Esophagus muscularis mucosa (tissue), 4 donors: ENCODE results near the gene TGFBI. TPM values are rescaled to one million over a fixed set of nuclear protein-coding genes. Genes with fewer than 3 reads are reported as not detected.

Source experiments
- DNase-seq: peaks from one replicate; pipeline ENCODE4 v3.0.0-alpha.2; 2017; ENCODE audit errors: extremely low spot score
- H3K27ac ChIP-seq, 4 donors: fragments of 200-600 bp; sonication (generic); replicated peaks in 1 of 4; 1 replicate in 3 of 4; 2 replicates in 1 of 4; pipeline ENCODE4 v1.5.1; 2016 to 2019; ENCODE audit warnings: mild to moderate bottlenecking in 1 of 4
- H3K27me3 ChIP-seq, 4 donors: fragments of 200-600 bp; sonication (generic); one replicate each; pipeline versions ENCODE4 v1.5.1 to v1.6.0; 2016 to 2019
- H3K36me3 ChIP-seq, 4 donors: fragments of 200-600 bp; sonication (generic); one replicate each; pipeline ENCODE4 v1.5.1; 2016 to 2019
- H3K4me1 ChIP-seq, 4 donors: fragments of 200-600 bp; sonication (generic); one replicate each; pipeline ENCODE4 v1.5.1; 2016 to 2019
- H3K4me3 ChIP-seq, 4 donors: fragments of 200-600 bp; sonication (generic); 1 replicate in 2 of 4; 2 replicates in 2 of 4; pipeline ENCODE4 v1.5.1; 2016 to 2019; ENCODE audit warnings: mild to moderate bottlenecking in 4 of 4, moderate library complexity in 1 of 4
- H3K9me3 ChIP-seq, 4 donors: fragments of 200-600 bp; sonication (generic); 1 replicate in 3 of 4; 2 replicates in 1 of 4; pipeline ENCODE4 v1.5.1; 2016 to 2019
- EP300 ChIP-seq: sonication (generic); formaldehyde crosslinking; IDR thresholded peaks from one replicate; pipeline ENCODE4 v1.6.1; 2017; ENCODE audit warnings: antibody characterized with exemption
- POLR2A ChIP-seq: fragments of 450-650 bp; IDR thresholded peaks from one replicate; pipeline ENCODE4 v1.6.1; 2017; ENCODE audit warnings: antibody characterized with exemption, moderate library complexity, mild to moderate bottlenecking, low read depth
- POLR2AphosphoS5 ChIP-seq, 2 donors: sonication (generic); formaldehyde crosslinking; IDR thresholded peaks; one replicate each; pipeline ENCODE4 v1.6.1; 2017; ENCODE audit warnings: antibody characterized with exemption in 2 of 2
- WGBS: methylation state at CpG from one replicate; pipeline ENCODE4 v1.1.5; 2018; 5-methylcytosine and 5-hydroxymethylcytosine counted together
- intact Hi-C: fragments of 100-400 bp; cut with DNase I; formaldehyde crosslinking; loops from one replicate; pipeline ENCODE4 v1.15.1; 2023
- total RNA-seq, 4 donors: library from RNA; depleted of rRNA; stranded (reverse); fragments of >200 nt; gene quantifications; one replicate each; pipeline versions ENCODE4 v1.1.0 to v1.2.1, GENCODE V29; 2016
- TF ChIP-seq, protein P1 (sequence below), 3 experiments: fragments of 200-600 bp in 2 of 3; fragments of 450-650 bp in 1 of 3; sonication (generic) in 2 of 3; IDR thresholded peaks; one replicate each; pipeline ENCODE4 v1.5.1; 2017 to 2019; ENCODE audit warnings: antibody characterized with exemption in 3 of 3, mild to moderate bottlenecking in 2 of 3, moderate library complexity in 1 of 3

Gene TGFBI
- total RNA-seq, 4 donors from 2014 or later, result 62.3 to 128 (median 92.9) TPM

DNA sequence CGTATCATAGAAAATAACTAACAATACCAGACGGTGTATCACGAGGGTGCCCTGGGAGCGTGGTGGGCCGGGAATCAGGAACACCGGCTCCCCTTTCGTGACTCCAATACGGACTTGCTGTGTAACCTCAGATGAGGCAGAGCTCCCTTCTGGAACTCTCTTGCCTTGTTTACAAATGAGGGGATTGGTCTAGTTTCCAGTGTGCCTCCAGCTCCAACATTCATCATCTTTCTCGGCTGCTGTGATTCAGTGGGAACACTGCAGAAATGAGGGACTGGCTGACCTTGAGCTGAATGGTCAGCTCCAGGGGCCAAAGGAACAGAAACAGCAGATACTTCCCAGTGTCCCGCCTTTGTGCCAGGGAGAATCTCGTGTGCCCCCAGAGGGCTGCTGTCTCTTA, 22.6 kb upstream of the TGFBI start:
- Histone ChIP-seq H3K27me3 (no peaks in the 10 kb centered on the region), H3K9me3 (no peaks in the 10 kb centered on the region), H3K4me3 (no peak overlapping the region), H3K36me3 (no peaks in the 10 kb centered on the region), H3K27ac (peak overlapping the region in 3 of 4 donors; percentile 44 to 68 (median 51)), H3K4me1 (peaks cover 0 to 37% (median 36%) of the 10 kb centered on the region in 4 donors)
- no peak for DNase-seq
- TF ChIP-seq POLR2AphosphoS5 (IDR thresholded peaks at IDR 0.05), result no peak
- TF ChIP-seq, protein P1, sequence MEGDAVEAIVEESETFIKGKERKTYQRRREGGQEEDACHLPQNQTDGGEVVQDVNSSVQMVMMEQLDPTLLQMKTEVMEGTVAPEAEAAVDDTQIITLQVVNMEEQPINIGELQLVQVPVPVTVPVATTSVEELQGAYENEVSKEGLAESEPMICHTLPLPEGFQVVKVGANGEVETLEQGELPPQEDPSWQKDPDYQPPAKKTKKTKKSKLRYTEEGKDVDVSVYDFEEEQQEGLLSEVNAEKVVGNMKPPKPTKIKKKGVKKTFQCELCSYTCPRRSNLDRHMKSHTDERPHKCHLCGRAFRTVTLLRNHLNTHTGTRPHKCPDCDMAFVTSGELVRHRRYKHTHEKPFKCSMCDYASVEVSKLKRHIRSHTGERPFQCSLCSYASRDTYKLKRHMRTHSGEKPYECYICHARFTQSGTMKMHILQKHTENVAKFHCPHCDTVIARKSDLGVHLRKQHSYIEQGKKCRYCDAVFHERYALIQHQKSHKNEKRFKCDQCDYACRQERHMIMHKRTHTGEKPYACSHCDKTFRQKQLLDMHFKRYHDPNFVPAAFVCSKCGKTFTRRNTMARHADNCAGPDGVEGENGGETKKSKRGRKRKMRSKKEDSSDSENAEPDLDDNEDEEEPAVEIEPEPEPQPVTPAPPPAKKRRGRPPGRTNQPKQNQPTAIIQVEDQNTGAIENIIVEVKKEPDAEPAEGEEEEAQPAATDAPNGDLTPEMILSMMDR (IDR thresholded peaks at IDR 0.05), result no peak
- TF ChIP-seq POLR2A, result no peak
- no peak for TF ChIP-seq EP300
- 67% methylated on average over 11 of the region's 11 CpGs for WGBS
- intact Hi-C loops, result no loop called here

DNA sequence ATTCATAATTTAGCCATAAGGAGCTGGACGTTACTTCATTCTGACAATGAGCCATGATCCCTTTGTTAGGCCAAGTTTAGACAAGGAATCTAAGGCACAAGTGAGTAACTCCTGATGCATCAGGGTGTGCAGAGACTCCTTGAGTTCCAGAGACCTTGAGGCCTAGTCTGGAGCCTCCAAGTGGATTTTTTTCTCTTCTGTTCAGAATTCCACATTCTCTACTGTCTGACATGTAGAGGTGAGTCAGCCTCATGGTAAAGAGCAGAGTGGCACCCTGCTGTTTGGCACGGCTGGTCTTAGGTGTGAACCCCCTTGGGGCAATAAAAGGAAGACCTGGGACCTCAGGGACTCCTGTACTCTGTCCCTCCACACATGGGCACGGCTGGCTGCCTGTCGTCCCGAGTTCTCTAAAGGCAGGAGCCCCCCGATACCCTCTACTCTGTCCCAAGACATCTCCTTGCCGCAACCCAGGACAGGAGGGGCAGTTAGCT, 22.0 kb upstream of the TGFBI start:
- intact Hi-C loops, result no loop called here
- peak overlapping the region; percentile 41 to 68 (median 48) for H3K27ac ChIP-seq
- 84% methylated on average over 7 of the region's 7 CpGs for WGBS

DNA sequence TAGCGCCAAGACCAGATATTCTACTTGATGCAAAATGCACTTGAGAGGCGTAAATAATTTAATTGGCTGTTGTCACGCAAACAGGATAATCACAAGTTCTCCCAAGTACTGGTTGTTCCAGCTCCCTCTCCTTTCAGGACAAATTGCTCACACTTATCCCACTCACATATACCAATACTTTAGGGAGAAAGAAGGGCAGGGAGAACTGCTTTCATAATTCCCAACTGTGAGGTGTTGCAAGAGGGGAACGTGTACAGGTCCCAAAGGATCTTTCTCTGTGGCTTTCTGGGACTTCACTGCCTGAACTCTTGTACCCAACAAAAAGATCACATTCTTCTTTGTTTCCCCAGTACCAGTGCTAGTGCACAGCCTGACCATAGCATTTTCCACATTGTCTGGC, 21.5 kb upstream of the TGFBI start:
- Histone ChIP-seq H3K4me1 (peaks cover 2 to 45% (median 41%) of the 10 kb centered on the region in 4 donors), H3K9me3 (no peaks in the 10 kb centered on the region), H3K27ac (peak overlapping the region; percentile 41 to 68 (median 48)), H3K27me3 (no peaks in the 10 kb centered on the region), H3K4me3 (no peak overlapping the region), H3K36me3 (no peaks in the 10 kb centered on the region)
- no peak for TF ChIP-seq POLR2A
- no peak for TF ChIP-seq EP300
- TF ChIP-seq, protein P1 (IDR thresholded peaks at IDR 0.05), result no peak
- no peak for TF ChIP-seq POLR2AphosphoS5 (IDR thresholded peaks at IDR 0.05)
- 88% methylated on average over 4 of the region's 4 CpGs for WGBS
- DNase-seq, result no peak
- intact Hi-C loops, result no loop called here

More for the DNA sequence above, 22.0 kb upstream of the TGFBI start:
- Histone ChIP-seq H3K9me3 (no peaks in the 10 kb centered on the region), H3K4me3 (no peak overlapping the region), H3K27me3 (no peaks in the 10 kb centered on the region), H3K4me1 (peaks cover 0 to 41% (median 37%) of the 10 kb centered on the region in 4 donors), H3K36me3 (no peaks in the 10 kb centered on the region)
- no peak for DNase-seq
- no peak for TF ChIP-seq POLR2A
- TF ChIP-seq, protein P1 (IDR thresholded peaks at IDR 0.05), result no peak
- no peak for TF ChIP-seq EP300
- TF ChIP-seq POLR2AphosphoS5 (IDR thresholded peaks at IDR 0.05), result no peak

DNA sequence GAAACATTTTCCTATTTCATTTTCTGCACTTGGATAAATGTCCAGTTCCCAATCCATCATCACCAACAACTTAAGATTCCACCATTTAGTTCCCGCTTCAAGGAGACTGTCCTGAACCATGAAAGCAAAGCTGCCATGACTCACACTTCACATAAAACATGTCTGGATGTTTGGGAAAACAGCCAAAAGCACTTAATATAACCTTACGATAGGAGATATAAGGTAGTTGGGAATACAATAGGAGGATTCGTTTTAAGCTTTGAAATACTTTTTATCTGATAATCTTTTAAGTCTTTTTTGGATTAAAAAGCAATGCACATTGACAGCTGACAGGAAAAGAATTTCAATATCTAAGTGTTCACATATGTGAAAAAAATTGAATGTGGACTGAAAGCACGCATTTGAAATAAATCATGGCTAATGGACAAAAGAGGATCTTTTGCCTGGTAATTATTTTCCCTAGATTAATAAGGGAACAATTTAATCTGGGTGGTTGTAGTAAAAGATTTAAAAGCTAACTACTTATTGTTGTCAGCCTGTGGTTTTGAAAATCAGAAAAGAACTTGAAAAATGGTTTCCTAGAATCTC, 17.3 kb upstream of the TGFBI start:
- WGBS, result 26% methylated on average over 4 of the region's 4 CpGs

More for the DNA sequence above, 17.3 kb upstream of the TGFBI start:
- Histone ChIP-seq H3K27me3 (no peaks in the 10 kb centered on the region), H3K4me1 (peaks cover 12 to 75% (median 62%) of the 10 kb centered on the region in 4 donors), H3K36me3 (no peaks in the 10 kb centered on the region), H3K4me3 (no peak overlapping the region), H3K9me3 (no peaks in the 10 kb centered on the region), H3K27ac (peak overlapping the region; percentile 10 to 30 (median 14))
- intact Hi-C loops, result no loop called here
- TF ChIP-seq POLR2AphosphoS5 (IDR thresholded peaks at IDR 0.05), result peak in 1 of 2 donors; percentile 11
- no peak for TF ChIP-seq EP300
- TF ChIP-seq, protein P1 (IDR thresholded peaks at IDR 0.05), result no peak
- no peak for DNase-seq
